K562 (cell line): Measurements from ENCODE around the gene ZBTB46.

ENCODE experiments used
- BDP1 ChIP-seq: IDR thresholded peaks from 3 replicates; pipeline ENCODE4 v1.6.1; 2011; ENCODE audit not compliant: insufficient read length, insufficient read depth
- EP300 ChIP-seq: IDR thresholded peaks from 2 replicates; pipeline ENCODE4 v1.6.1; 2012; ENCODE audit warnings: low read length, improper control_type of control experiment
- L3MBTL2 ChIP-seq: fragments of 450-650 bp; IDR thresholded peaks from 2 replicates; pipeline ENCODE4 v1.6.1; 2016; ENCODE audit warnings: mild to moderate bottlenecking, moderate library complexity
- TEAD4 ChIP-seq, 2 experiments: sonication (generic) in 1 of 2; formaldehyde crosslinking in 1 of 2; IDR thresholded peaks; 2 replicates each; pipeline versions ENCODE4 v1.6.1 to v1.8.0; 2012 to 2022; ENCODE audit warnings: borderline replicate concordance in 1 of 2, inconsistent platforms in 1 of 2, low read length in 1 of 2, mild to moderate bottlenecking in 1 of 2, missing genetic modification reagents in 1 of 2
- XRCC4 ChIP-seq: IDR thresholded peaks from one replicate; pipeline ENCODE4 v1.6.1; 2011; ENCODE audit not compliant: insufficient read depth, insufficient read length; ENCODE audit errors: extremely low read depth
- ZNF311 ChIP-seq: fragments of 250-450 bp; sonication (Bioruptor Pico); IDR thresholded peaks from 2 replicates; pipeline ENCODE4 v1.4.0; 2020; ENCODE audit warnings: mild to moderate bottlenecking, moderate library complexity
- TF ChIP-seq, protein P1 (sequence below): IDR thresholded peaks from 2 replicates; pipeline ENCODE4 v1.6.1; 2016; ENCODE audit warnings: missing genetic modification characterization, missing compliant biosample characterization
- TF ChIP-seq, protein P2 (sequence below), 3 experiments: IDR thresholded peaks in 2 of 3; conservative IDR thresholded peaks in 1 of 3; 2 replicates each; pipeline ENCODE4 v1.5.1; 2011 to 2012; ENCODE audit warnings: low read length in 3 of 3, mild to moderate bottlenecking in 3 of 3, control low read depth in 2 of 3, improper control_type of control experiment in 1 of 3, inconsistent platforms in 1 of 3, low read depth in 1 of 3, mixed read lengths in 1 of 3, moderate library complexity in 1 of 3; ENCODE audit not compliant: insufficient read depth in 2 of 3
- TF ChIP-seq, protein P3 (sequence below): fragments of 450-650 bp; formaldehyde crosslinking; IDR thresholded peaks from 2 replicates; pipeline ENCODE4 v1.4.0; 2022; ENCODE audit warnings: missing genetic modification characterization

DNA sequence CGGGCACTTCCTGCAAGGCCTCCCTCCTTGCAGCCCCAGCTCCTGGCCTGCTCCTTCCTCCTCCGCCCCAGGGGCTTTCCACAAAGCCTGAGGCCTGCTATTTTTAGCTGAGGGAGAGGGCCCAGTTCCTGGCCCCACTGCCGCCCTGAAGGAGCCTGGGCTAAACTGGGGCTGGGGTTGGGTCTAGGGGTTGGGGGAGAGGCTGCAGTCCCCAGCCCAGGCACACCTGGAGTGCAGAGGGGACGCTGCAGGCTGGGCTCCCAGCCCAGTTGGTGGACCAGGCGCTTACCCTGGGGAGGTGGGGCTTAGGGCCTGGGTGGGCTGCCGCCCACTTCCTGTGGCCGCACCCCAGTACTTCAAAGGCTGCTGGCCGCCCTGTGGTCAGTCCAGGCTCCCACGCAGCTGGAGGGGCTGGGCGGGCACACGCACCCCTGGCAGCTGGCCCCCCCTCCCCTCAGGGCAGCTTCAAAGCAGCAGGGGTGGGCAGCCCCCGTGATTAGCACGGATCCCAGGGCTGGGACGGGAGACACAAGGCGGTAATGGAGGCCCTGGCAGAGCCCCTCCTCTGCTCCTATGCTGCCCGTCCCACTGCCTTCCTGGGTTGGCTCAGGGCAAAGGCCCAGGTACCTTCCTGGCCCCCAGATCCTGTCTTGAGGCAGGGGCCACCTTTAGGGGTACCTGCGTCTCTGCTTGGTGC, 23.2 kb upstream of the ZBTB46 start:
- TF ChIP-seq, protein P1, sequence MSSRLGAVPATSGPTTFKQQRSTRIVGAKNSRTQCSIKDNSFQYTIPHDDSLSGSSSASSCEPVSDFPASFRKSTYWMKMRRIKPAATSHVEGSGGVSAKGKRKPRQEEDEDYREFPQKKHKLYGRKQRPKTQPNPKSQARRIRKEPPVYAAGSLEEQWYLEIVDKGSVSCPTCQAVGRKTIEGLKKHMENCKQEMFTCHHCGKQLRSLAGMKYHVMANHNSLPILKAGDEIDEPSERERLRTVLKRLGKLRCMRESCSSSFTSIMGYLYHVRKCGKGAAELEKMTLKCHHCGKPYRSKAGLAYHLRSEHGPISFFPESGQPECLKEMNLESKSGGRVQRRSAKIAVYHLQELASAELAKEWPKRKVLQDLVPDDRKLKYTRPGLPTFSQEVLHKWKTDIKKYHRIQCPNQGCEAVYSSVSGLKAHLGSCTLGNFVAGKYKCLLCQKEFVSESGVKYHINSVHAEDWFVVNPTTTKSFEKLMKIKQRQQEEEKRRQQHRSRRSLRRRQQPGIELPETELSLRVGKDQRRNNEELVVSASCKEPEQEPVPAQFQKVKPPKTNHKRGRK (tag): no peak
- TF ChIP-seq, protein P2, sequence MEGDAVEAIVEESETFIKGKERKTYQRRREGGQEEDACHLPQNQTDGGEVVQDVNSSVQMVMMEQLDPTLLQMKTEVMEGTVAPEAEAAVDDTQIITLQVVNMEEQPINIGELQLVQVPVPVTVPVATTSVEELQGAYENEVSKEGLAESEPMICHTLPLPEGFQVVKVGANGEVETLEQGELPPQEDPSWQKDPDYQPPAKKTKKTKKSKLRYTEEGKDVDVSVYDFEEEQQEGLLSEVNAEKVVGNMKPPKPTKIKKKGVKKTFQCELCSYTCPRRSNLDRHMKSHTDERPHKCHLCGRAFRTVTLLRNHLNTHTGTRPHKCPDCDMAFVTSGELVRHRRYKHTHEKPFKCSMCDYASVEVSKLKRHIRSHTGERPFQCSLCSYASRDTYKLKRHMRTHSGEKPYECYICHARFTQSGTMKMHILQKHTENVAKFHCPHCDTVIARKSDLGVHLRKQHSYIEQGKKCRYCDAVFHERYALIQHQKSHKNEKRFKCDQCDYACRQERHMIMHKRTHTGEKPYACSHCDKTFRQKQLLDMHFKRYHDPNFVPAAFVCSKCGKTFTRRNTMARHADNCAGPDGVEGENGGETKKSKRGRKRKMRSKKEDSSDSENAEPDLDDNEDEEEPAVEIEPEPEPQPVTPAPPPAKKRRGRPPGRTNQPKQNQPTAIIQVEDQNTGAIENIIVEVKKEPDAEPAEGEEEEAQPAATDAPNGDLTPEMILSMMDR (IDR thresholded peaks at IDR 0.05 in 2 of 3, conservative IDR thresholded peaks at IDR 0.05 in 1 of 3; ENCODE audit: insufficient read depth in 2 of 3, low read depth in 1 of 3, low read length in 3 of 3): no peak
- TF ChIP-seq, protein P3, sequence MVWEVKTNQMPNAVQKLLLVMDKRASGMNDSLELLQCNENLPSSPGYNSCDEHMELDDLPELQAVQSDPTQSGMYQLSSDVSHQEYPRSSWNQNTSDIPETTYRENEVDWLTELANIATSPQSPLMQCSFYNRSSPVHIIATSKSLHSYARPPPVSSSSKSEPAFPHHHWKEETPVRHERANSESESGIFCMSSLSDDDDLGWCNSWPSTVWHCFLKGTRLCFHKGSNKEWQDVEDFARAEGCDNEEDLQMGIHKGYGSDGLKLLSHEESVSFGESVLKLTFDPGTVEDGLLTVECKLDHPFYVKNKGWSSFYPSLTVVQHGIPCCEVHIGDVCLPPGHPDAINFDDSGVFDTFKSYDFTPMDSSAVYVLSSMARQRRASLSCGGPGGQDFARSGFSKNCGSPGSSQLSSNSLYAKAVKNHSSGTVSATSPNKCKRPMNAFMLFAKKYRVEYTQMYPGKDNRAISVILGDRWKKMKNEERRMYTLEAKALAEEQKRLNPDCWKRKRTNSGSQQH: no peak
- no peak for TF ChIP-seq ZNF311
- no peak for TF ChIP-seq XRCC4
- TF ChIP-seq EP300: no peak
- no peak for TF ChIP-seq TEAD4 (IDR thresholded peaks at IDR 0.05; ENCODE audit: low read length)
- TF ChIP-seq TEAD4 (CRISPR knock-in tag; IDR thresholded peaks at IDR 0.05; ENCODE audit: borderline replicate concordance): no peak
- no peak for TF ChIP-seq L3MBTL2
- no peak for TF ChIP-seq BDP1
